IMR-90 (cell line): ENCODE measurements around the gene ROBO1. TPM values are rescaled to one million over a fixed set of nuclear protein-coding genes. Genes with fewer than 3 reads are reported as not detected.

ENCODE experiments used
- ATAC-seq: fragments of 200-7000 bp; cut with Tn5 transposase; 2 replicates; pipeline ENCODE4 v1.9.1; 2020; ENCODE audit warnings: low read depth, mild to moderate bottlenecking, moderate library complexity
- BruUV-seq: library from RNA; stranded (reverse); fragments of 400-500 nt; replicated peaks from 2 replicates; lab custom pipeline; 2021; lab: Mats Ljungman, UMichigan
- CTCF ChIA-PET: fragments of 300-600 bp; formaldehyde crosslinking; extraction: SDS; loops from one replicate; lab custom pipeline; 2021; ENCODE audit warnings: antibody characterized with exemption; lab: Yijun Ruan, JAX
- POLR2A ChIA-PET: fragments of 300-600 bp; sonication (Branson Sonifier 250); formaldehyde crosslinking; loops from one replicate; lab custom pipeline; 2022; ENCODE audit warnings: antibody characterized with exemption; ENCODE audit not compliant: unreplicated experiment; lab: Charles Lee
- DNase-seq: peaks from one replicate; pipeline ENCODE4 v3.0.0; 2013
- H2AFZ ChIP-seq: replicated peaks from 2 replicates; pipeline ENCODE3; 2013; ENCODE audit warnings: low read length, mild to moderate bottlenecking; ENCODE audit not compliant: poor library complexity
- H2AK5ac ChIP-seq: 2 replicates; pipeline ENCODE4 v1.6.1; 2013; ENCODE audit warnings: low read depth, low read length, inconsistent platforms
- H2AK9ac ChIP-seq: replicated peaks from 2 replicates; pipeline ENCODE3; 2013; ENCODE audit warnings: mild to moderate bottlenecking, low read depth, low read length, moderate library complexity; ENCODE audit not compliant: poor library complexity
- H2BK120ac ChIP-seq: 2 replicates; pipeline ENCODE4 v1.6.1; 2013; ENCODE audit warnings: low read depth, low read length, inconsistent platforms
- H2BK15ac ChIP-seq: 3 replicates; pipeline ENCODE4 v1.6.1; 2013; ENCODE audit warnings: low read depth, low read length, inconsistent platforms
- H2BK20ac ChIP-seq: 2 replicates; pipeline ENCODE4 v1.6.1; 2013; ENCODE audit warnings: low read depth, mild to moderate bottlenecking, inconsistent platforms, low read length, moderate library complexity
- H2BK5ac ChIP-seq: 2 replicates; pipeline ENCODE4 v1.6.1; 2013; ENCODE audit warnings: mild to moderate bottlenecking, low read depth, low read length, inconsistent platforms; ENCODE audit not compliant: poor library complexity, severe bottlenecking
- H3K14ac ChIP-seq: replicated peaks from 2 replicates; pipeline ENCODE4 v1.6.1; 2013; ENCODE audit warnings: low read depth, low read length, inconsistent platforms
- H3K18ac ChIP-seq: 2 replicates; pipeline ENCODE4 v1.6.1; 2013; ENCODE audit warnings: low read depth, low read length, control low read depth
- H3K23ac ChIP-seq: 2 replicates; pipeline ENCODE4 v1.6.1; 2013; ENCODE audit warnings: low read depth, low read length, inconsistent platforms
- H3K27ac ChIP-seq: 2 replicates; pipeline ENCODE4 v1.5.1; 2013; ENCODE audit warnings: mild to moderate bottlenecking, control low read depth, low read length; ENCODE audit not compliant: insufficient read depth
- H3K27me3 ChIP-seq: 2 replicates; pipeline ENCODE4 v1.6.1; 2013; ENCODE audit warnings: low read length; ENCODE audit not compliant: control insufficient read depth, insufficient read depth
- H3K36me3 ChIP-seq: 2 replicates; pipeline ENCODE4 v1.6.1; 2013; ENCODE audit warnings: low read length, mixed read lengths; ENCODE audit not compliant: control insufficient read depth, insufficient read depth
- H3K4ac ChIP-seq: 2 replicates; pipeline ENCODE4 v1.6.1; 2013; ENCODE audit warnings: low read depth, low read length, inconsistent platforms
- H3K4me1 ChIP-seq: 2 replicates; pipeline ENCODE4 v1.6.1; 2013; ENCODE audit warnings: low read length, mixed read lengths; ENCODE audit not compliant: control insufficient read depth, insufficient read depth
- H3K4me2 ChIP-seq: 2 replicates; pipeline ENCODE4 v1.6.1; 2013; ENCODE audit warnings: low read depth, mild to moderate bottlenecking, control low read depth, low read length, moderate library complexity
- H3K4me3 ChIP-seq: 2 replicates; pipeline ENCODE4 v1.5.1; 2013; ENCODE audit warnings: low read depth, mild to moderate bottlenecking, control low read depth, low read length, moderate library complexity; ENCODE audit not compliant: insufficient read depth
- H3K56ac ChIP-seq: 2 replicates; pipeline ENCODE4 v1.6.1; 2013; ENCODE audit warnings: low read length, inconsistent platforms; ENCODE audit not compliant: insufficient read depth; ENCODE audit errors: extremely low read depth
- H3K79me1 ChIP-seq, 2 experiments: 2 replicates each; pipeline ENCODE4 v1.6.1; 2013; ENCODE audit warnings: low read length in 2 of 2, inconsistent platforms in 1 of 2, low read depth in 1 of 2
- H3K9ac ChIP-seq: 2 replicates; pipeline ENCODE4 v1.6.1; 2013; ENCODE audit warnings: low read depth, low read length, control low read depth
- H3K9me1 ChIP-seq: 2 replicates; pipeline ENCODE4 v1.6.1; 2013; ENCODE audit warnings: low read length, inconsistent platforms; ENCODE audit not compliant: insufficient read depth
- H3K9me3 ChIP-seq: 2 replicates; pipeline ENCODE4 v1.6.1; 2013; ENCODE audit warnings: low read length; ENCODE audit not compliant: control insufficient read depth, insufficient read depth
- H4K20me1 ChIP-seq: 2 replicates; pipeline ENCODE4 v1.6.1; 2013; ENCODE audit warnings: low read length, inconsistent platforms; ENCODE audit not compliant: insufficient read depth
- H4K5ac ChIP-seq: 2 replicates; pipeline ENCODE4 v1.6.1; 2013; ENCODE audit warnings: mild to moderate bottlenecking, low read depth, low read length, control low read depth
- H4K8ac ChIP-seq, 2 experiments: 2 replicates each; pipeline ENCODE4 v1.6.1; 2013; ENCODE audit warnings: low read depth in 2 of 2, low read length in 2 of 2, control low read depth in 1 of 2, inconsistent platforms in 1 of 2
- H4K91ac ChIP-seq: 2 replicates; pipeline ENCODE4 v1.6.1; 2013; ENCODE audit warnings: low read depth, low read length, inconsistent platforms; ENCODE audit not compliant: insufficient read depth
- BHLHE40 ChIP-seq: fragments of 150-350 bp; IDR thresholded peaks from 2 replicates; pipeline ENCODE4 v1.6.1; 2016; ENCODE audit warnings: mild to moderate bottlenecking, low read depth, low read length
- CHD1 ChIP-seq: IDR thresholded peaks from 2 replicates; pipeline ENCODE4 v1.6.1; 2012; ENCODE audit warnings: low read depth, low read length, improper control_type of control experiment
- CTCF ChIP-seq: conservative IDR thresholded peaks from 2 replicates; pipeline ENCODE4 v1.5.1; 2012; ENCODE audit warnings: mild to moderate bottlenecking, low read depth, low read length, improper control_type of control experiment
- FOS ChIP-seq: fragments of 150-350 bp; IDR thresholded peaks from 2 replicates; pipeline ENCODE4 v1.6.1; 2016; ENCODE audit warnings: low read depth, low read length
- MAFK ChIP-seq: IDR thresholded peaks from 2 replicates; pipeline ENCODE4 v1.6.1; 2012; ENCODE audit warnings: low read depth, low read length, improper control_type of control experiment
- MAZ ChIP-seq: IDR thresholded peaks from 2 replicates; pipeline ENCODE4 v1.6.1; 2012; ENCODE audit warnings: low read depth, mild to moderate bottlenecking, low read length, improper control_type of control experiment, moderate library complexity, borderline replicate concordance
- MXI1 ChIP-seq: IDR thresholded peaks from 2 replicates; pipeline ENCODE4 v1.6.1; 2012; ENCODE audit warnings: low read depth, mild to moderate bottlenecking, low read length, moderate library complexity, borderline replicate concordance
- NFE2L2 ChIP-seq: fragments of 150-350 bp; IDR thresholded peaks from 2 replicates; pipeline ENCODE4 v1.6.1; 2016; ENCODE audit warnings: low read depth, mild to moderate bottlenecking, low read length
- POLR2A ChIP-seq: IDR thresholded peaks from 2 replicates; pipeline ENCODE4 v1.6.1; 2012; ENCODE audit warnings: mild to moderate bottlenecking, low read depth, low read length
- RAD21 ChIP-seq: IDR thresholded peaks from 2 replicates; pipeline ENCODE4 v1.6.1; 2012; ENCODE audit warnings: low read length, improper control_type of control experiment
- RCOR1 ChIP-seq: IDR thresholded peaks from 2 replicates; pipeline ENCODE4 v1.6.1; 2012; ENCODE audit warnings: mild to moderate bottlenecking, low read length, improper control_type of control experiment; ENCODE audit not compliant: insufficient replicate concordance
- SMC3 ChIP-seq: fragments of 150-350 bp; IDR thresholded peaks from 2 replicates; pipeline ENCODE4 v1.6.1; 2016; ENCODE audit warnings: low read depth, mild to moderate bottlenecking, antibody characterized with exemption, low read length, moderate library complexity
- WGBS, 2 experiments: methylation state at CpG; one replicate each; pipeline versions ENCODE4 v1.1.5 to v1.1.7; 2013; ENCODE audit warnings: missing lambda C conversion rate in 2 of 2; ENCODE audit not compliant: insufficient read length in 1 of 2; ENCODE audit errors: extremely low coverage in 2 of 2; 5-methylcytosine and 5-hydroxymethylcytosine counted together
- dilution Hi-C: fragments of 300-500 bp; cut with HindIII; formaldehyde crosslinking; loops from one replicate; pipeline ENCODE4 v1.14.3; 2018; ENCODE audit warnings: low sequenced_read_pairs; ENCODE audit not compliant: unreplicated experiment
- in situ Hi-C: fragments of 300-500 bp; cut with MboI; formaldehyde crosslinking; loops from 3 replicates; pipeline ENCODE4 v1.14.3; 2019; ENCODE audit warnings: low sequenced_read_pairs, inconsistent platforms, mixed read lengths
- intact Hi-C: fragments of 100-400 bp; cut with micrococcal nuclease; formaldehyde crosslinking; loops from 2 replicates; pipeline ENCODE4 v1.10.0; 2022
- polyA plus RNA-seq, 3 experiments: library from polyadenylated mRNA; depleted of rRNA; stranded (reverse); fragments of >200 nt; gene quantifications; 2 replicates each; pipeline ENCODE4 v1.2.3, GENCODE V29; 2012; ENCODE audit warnings: low replicate concordance in 1 of 3
- total RNA-seq: library from RNA; depleted of rRNA; stranded (reverse); fragments of >200 nt; gene quantifications from 2 replicates; pipeline ENCODE4 v1.2.3, GENCODE V29; 2012
- TF ChIP-seq, protein P1 (sequence below): fragments of 150-350 bp; IDR thresholded peaks from 2 replicates; pipeline ENCODE4 v1.6.1; 2016; ENCODE audit warnings: low read depth, mild to moderate bottlenecking, low read length, moderate library complexity, borderline replicate concordance
- TF ChIP-seq, protein P2 (sequence below): fragments of 150-350 bp; IDR thresholded peaks from 2 replicates; pipeline ENCODE4 v1.6.1; 2017; ENCODE audit warnings: mild to moderate bottlenecking, antibody characterized with exemption, low read length, low read depth

ROBO1 gene
- total and polyA plus RNA-seq, 2 of the 4 experiments (the other 2 are of a cell fraction): 24.1 to 53.9 TPM

DNA sequence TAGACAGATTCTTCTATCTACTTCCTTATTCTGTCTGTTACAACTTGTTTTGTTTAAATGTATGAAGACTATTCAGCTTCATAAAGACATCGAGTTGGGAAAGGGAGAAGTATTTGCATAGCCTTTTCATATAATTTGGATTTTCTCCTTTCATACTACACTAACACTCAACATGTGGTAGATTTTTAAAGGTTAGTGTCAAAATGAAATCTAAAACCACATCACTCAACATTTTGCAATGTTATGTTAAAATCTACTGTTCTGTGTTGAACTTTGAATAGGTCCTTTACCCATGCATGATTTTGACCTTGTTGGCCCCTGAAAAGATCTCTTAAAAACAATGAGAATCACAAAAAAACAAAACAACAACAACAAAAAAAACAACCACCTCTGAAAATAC is 860.9 kb downstream of the ROBO1 start:
- BruUV-seq: no TSS peak

More for the DNA sequence above, 860.9 kb downstream of the ROBO1 start:
- CTCF ChIA-PET: no interaction called here
- H3K23ac ChIP-seq: no peak overlapping the region
- H3K9me1 ChIP-seq: peaks cover 6% of the 10 kb centered on the region
- no peak overlapping the region for H3K9ac ChIP-seq
- no peaks in the 10 kb centered on the region for H3K36me3 ChIP-seq
- H2BK20ac ChIP-seq: no peak overlapping the region
- TF ChIP-seq SMC3 (no peak), CTCF (no peak), FOS (no peak), BHLHE40 (no peak), CHD1 (no peak), MXI1 (no peak), POLR2A (no peak), MAFK (no peak), MAZ (no peak), NFE2L2 (no peak), RCOR1 (no peak), RAD21 (no peak)
- TF ChIP-seq, protein P1, sequence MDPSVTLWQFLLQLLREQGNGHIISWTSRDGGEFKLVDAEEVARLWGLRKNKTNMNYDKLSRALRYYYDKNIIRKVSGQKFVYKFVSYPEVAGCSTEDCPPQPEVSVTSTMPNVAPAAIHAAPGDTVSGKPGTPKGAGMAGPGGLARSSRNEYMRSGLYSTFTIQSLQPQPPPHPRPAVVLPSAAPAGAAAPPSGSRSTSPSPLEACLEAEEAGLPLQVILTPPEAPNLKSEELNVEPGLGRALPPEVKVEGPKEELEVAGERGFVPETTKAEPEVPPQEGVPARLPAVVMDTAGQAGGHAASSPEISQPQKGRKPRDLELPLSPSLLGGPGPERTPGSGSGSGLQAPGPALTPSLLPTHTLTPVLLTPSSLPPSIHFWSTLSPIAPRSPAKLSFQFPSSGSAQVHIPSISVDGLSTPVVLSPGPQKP: no peak
- TF ChIP-seq, protein P2, sequence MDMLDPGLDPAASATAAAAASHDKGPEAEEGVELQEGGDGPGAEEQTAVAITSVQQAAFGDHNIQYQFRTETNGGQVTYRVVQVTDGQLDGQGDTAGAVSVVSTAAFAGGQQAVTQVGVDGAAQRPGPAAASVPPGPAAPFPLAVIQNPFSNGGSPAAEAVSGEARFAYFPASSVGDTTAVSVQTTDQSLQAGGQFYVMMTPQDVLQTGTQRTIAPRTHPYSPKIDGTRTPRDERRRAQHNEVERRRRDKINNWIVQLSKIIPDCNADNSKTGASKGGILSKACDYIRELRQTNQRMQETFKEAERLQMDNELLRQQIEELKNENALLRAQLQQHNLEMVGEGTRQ: no peak
- intact Hi-C loops (no loop called here), in situ Hi-C loops (no loop called here), dilution Hi-C loops (no loop called here)
- H4K20me1 ChIP-seq: no peaks in the 10 kb centered on the region
- 0 out of 2 replicates have a peak, but pooled peaks cover 1% of the 10 kb centered on the region for H3K4me1 ChIP-seq
- no peaks in the 10 kb centered on the region for H3K27me3 ChIP-seq
- H3K14ac ChIP-seq: no peak overlapping the region
- H3K4ac ChIP-seq: no peak overlapping the region
- H3K56ac ChIP-seq: no peak overlapping the region
- no peaks in the 10 kb centered on the region for H3K9me3 ChIP-seq
- H4K8ac ChIP-seq: no peak overlapping the region
- no peak overlapping the region for H3K4me2 ChIP-seq
- H2BK120ac ChIP-seq: no peak overlapping the region
- POLR2A ChIA-PET: no interaction called here
- ATAC-seq (no peak), DNase-seq (no peak)
- no peak overlapping the region for H2AFZ ChIP-seq
- H3K27ac ChIP-seq: no peak overlapping the region
- no peak overlapping the region for H4K91ac ChIP-seq
- H3K18ac ChIP-seq: no peak overlapping the region
- no peak overlapping the region for H2AK9ac ChIP-seq
- no peak overlapping the region for H3K4me3 ChIP-seq
- H2BK15ac ChIP-seq: no peak overlapping the region
- H3K79me1 ChIP-seq: peaks cover 5 to 13% of the 10 kb centered on the region in 2 experiments; a peak in 3 of 4 replicates
- no peak overlapping the region for H2AK5ac ChIP-seq
- no peak overlapping the region for H4K5ac ChIP-seq
- no peak overlapping the region for H2BK5ac ChIP-seq
- no CpG with 5 or more reads among the region's 1 CpG for WGBS, 2 experiments
